Measurements from ENCODE around the gene JPT2. TPM values are rescaled to one million over a fixed set of nuclear protein-coding genes. Genes with fewer than 3 reads are reported as not detected.

JPT2 gene
- total RNA-seq, 1 experiment from 2014 or later: 150 TPM

DNA sequence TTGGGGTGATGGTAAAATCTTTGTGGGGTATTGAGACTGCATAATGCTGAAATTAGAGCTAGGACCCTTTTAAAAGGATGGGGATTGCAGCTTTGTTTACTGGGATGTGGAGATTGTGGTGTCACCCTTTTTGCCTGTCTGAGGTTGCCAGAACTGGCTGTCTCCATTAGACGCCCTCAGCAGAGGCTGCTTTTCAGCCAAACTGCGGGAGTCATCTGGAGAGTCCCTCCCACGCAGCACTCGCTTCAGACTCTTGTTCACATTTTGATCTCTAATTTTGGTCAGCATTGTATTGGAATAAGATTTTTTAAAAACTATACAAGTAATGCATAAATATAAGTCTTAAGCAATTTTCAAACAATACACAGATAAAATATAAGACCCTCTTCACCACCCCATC, 27.9 kb upstream of the JPT2 start (continued):
- TF ChIP-seq, protein P1, sequence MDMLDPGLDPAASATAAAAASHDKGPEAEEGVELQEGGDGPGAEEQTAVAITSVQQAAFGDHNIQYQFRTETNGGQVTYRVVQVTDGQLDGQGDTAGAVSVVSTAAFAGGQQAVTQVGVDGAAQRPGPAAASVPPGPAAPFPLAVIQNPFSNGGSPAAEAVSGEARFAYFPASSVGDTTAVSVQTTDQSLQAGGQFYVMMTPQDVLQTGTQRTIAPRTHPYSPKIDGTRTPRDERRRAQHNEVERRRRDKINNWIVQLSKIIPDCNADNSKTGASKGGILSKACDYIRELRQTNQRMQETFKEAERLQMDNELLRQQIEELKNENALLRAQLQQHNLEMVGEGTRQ (CRISPR knock-in tag; IDR thresholded peaks at IDR 0.05): no peak
- TF ChIP-seq TP53 (CRISPR knock-in tag; IDR thresholded peaks at IDR 0.05) (no peak), NR2C2 (CRISPR knock-in tag; IDR thresholded peaks at IDR 0.05) (no peak), PRRX2 (CRISPR knock-in tag; IDR thresholded peaks at IDR 0.05) (no peak)
- TF ChIP-seq, protein P2, sequence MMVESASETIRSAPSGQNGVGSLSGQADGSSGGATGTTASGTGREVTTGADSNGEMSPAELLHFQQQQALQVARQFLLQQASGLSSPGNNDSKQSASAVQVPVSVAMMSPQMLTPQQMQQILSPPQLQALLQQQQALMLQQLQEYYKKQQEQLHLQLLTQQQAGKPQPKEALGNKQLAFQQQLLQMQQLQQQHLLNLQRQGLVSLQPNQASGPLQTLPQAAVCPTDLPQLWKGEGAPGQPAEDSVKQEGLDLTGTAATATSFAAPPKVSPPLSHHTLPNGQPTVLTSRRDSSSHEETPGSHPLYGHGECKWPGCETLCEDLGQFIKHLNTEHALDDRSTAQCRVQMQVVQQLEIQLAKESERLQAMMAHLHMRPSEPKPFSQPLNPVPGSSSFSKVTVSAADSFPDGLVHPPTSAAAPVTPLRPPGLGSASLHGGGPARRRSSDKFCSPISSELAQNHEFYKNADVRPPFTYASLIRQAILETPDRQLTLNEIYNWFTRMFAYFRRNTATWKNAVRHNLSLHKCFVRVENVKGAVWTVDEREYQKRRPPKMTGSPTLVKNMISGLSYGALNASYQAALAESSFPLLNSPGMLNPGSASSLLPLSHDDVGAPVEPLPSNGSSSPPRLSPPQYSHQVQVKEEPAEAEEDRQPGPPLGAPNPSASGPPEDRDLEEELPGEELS (CRISPR knock-in tag; IDR thresholded peaks at IDR 0.05): no peak

DNA sequence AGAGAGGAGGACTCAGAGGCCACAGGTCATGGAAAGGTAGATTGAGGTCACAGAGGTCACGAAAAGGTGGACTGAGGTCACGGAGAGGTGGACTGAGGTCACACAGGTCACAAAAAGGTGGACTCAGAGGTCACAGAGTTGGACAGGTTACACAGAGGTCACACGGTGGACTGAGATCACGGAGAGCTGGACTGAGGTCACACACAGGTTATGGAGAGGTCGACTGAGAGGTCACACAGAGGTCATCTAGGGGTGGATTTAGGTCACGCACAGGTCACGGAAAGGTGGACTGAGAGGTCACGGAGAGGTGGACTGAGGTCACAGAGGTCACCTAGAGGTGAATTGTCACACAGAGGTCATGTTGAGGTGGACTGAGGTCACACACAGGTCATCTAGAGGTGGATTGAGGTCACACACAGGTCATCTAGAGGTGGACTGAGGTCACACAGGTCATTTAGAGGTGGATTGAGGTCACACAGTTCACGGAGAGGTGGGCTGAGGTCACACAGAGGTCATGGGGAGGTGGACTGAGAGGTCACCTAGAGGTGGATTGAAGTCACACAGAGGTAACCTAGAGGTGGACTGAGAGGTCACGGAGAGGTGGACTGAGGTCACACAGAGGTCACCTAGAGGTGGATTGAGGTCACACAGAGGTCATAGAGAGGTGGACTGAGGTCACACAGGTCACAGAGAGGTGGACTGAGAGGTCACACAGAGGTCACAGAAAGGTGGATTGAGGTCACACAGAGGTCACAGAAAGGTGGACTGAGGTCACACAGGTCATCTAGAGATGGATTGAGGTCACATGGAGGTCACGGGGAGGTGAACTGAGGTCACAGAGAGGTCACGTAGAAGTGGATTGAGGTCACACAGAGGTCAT, 26.7 kb upstream of the JPT2 start:
- H3K4me1 Mint-ChIP-seq: no peaks in the 10 kb centered on the region
- H3K4me3 Mint-ChIP-seq: no peak overlapping the region
- no peaks in the 10 kb centered on the region; the same call in 1 of the 2 replicates for H3K9me3 Mint-ChIP-seq
- CTCF ChIA-PET: no interaction called here
- ATAC-seq (no peak), DNase-seq (ENCODE audit: low spot score) (no peak)
- H3K27ac Mint-ChIP-seq: peak overlapping the region; percentile 42; the same call in 1 of the 2 replicates
- peaks cover 51% of the 10 kb centered on the region for H3K36me3 Mint-ChIP-seq
- H3K27me3 Mint-ChIP-seq (ENCODE audit: low read depth): no peaks in the 10 kb centered on the region
- POLR2A ChIA-PET: no interaction called here
- TF ChIP-seq NFE2L1 (CRISPR knock-in tag; IDR thresholded peaks at IDR 0.05): no peak
- TF ChIP-seq ZNF423 (CRISPR knock-in tag; IDR thresholded peaks at IDR 0.05): no peak
- TF ChIP-seq, protein P3, sequence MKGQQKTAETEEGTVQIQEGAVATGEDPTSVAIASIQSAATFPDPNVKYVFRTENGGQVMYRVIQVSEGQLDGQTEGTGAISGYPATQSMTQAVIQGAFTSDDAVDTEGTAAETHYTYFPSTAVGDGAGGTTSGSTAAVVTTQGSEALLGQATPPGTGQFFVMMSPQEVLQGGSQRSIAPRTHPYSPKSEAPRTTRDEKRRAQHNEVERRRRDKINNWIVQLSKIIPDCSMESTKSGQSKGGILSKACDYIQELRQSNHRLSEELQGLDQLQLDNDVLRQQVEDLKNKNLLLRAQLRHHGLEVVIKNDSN (CRISPR knock-in tag; IDR thresholded peaks at IDR 0.05): no peak
- TF ChIP-seq ZNF232 (CRISPR knock-in tag; IDR thresholded peaks at IDR 0.05): no peak
- TF ChIP-seq, protein P4, sequence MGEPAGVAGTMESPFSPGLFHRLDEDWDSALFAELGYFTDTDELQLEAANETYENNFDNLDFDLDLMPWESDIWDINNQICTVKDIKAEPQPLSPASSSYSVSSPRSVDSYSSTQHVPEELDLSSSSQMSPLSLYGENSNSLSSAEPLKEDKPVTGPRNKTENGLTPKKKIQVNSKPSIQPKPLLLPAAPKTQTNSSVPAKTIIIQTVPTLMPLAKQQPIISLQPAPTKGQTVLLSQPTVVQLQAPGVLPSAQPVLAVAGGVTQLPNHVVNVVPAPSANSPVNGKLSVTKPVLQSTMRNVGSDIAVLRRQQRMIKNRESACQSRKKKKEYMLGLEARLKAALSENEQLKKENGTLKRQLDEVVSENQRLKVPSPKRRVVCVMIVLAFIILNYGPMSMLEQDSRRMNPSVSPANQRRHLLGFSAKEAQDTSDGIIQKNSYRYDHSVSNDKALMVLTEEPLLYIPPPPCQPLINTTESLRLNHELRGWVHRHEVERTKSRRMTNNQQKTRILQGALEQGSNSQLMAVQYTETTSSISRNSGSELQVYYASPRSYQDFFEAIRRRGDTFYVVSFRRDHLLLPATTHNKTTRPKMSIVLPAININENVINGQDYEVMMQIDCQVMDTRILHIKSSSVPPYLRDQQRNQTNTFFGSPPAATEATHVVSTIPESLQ (CRISPR knock-in tag; IDR thresholded peaks at IDR 0.05): no peak

DNA sequence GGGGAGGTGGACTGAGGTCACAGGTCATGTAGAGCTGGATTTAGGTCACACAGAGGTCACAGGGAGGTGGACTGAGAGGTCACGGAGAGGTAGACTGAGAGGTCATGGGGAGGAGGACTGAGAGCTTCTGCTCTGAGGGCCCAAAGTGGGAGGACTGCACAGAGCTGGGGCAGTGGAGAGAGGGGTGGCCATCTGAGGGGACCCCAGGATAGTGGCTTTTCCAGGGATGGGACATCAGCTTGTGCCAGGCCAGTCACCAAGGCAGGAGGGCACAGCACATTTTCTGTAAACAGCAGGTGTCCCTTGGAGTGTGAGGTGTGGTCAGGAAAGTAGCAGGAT, 26.1 kb upstream of the JPT2 start:
- no peak overlapping the region for H3K27ac Mint-ChIP-seq
- TF ChIP-seq, protein P5, sequence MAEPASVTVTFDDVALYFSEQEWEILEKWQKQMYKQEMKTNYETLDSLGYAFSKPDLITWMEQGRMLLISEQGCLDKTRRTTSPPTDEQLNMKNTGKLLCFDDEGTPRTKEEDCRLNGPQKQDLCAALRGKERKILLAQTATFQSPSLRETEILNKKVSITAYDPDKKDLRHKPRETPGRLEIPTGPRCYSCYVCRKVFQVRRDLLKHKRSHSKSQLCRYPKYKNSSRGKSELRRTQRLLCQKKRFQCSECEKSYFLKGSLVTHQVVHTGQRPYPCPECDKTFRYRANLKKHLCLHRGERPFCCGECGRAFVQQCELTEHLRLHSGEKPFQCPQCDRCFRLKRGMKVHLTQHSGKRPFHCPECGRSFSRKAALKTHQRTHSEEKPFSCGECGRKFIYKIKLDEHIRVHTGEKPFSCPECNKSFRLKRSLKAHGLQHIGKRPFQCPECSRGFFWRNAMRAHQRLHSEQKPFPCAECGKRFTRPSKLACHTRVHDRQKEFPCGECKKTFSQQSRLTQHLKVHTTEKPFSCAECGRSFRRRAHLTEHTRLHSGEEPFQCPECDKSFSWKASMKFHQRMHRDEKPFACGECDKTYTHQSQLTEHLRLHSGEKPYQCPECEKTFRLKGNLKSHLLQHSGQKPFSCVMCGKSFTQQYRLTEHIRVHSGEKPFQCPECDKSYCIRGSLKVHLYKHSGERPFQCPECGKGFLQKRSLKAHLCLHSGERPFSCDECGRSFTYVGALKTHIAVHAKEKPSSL (CRISPR knock-in tag; conservative IDR thresholded peaks at IDR 0.05): no peak
- TF ChIP-seq ZNF396 (CRISPR knock-in tag; IDR thresholded peaks at IDR 0.05; ENCODE audit: borderline replicate concordance) (no peak), ZNF416 (CRISPR knock-in tag; IDR thresholded peaks at IDR 0.05) (no peak), ETV6 (CRISPR knock-in tag; IDR thresholded peaks at IDR 0.05) (no peak)
- TF ChIP-seq, protein P3 (CRISPR knock-in tag; IDR thresholded peaks at IDR 0.05): no peak
- TF ChIP-seq, protein P6, sequence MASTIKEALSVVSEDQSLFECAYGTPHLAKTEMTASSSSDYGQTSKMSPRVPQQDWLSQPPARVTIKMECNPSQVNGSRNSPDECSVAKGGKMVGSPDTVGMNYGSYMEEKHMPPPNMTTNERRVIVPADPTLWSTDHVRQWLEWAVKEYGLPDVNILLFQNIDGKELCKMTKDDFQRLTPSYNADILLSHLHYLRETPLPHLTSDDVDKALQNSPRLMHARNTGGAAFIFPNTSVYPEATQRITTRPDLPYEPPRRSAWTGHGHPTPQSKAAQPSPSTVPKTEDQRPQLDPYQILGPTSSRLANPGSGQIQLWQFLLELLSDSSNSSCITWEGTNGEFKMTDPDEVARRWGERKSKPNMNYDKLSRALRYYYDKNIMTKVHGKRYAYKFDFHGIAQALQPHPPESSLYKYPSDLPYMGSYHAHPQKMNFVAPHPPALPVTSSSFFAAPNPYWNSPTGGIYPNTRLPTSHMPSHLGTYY (CRISPR knock-in tag; IDR thresholded peaks at IDR 0.05): no peak
- TF ChIP-seq, protein P7, sequence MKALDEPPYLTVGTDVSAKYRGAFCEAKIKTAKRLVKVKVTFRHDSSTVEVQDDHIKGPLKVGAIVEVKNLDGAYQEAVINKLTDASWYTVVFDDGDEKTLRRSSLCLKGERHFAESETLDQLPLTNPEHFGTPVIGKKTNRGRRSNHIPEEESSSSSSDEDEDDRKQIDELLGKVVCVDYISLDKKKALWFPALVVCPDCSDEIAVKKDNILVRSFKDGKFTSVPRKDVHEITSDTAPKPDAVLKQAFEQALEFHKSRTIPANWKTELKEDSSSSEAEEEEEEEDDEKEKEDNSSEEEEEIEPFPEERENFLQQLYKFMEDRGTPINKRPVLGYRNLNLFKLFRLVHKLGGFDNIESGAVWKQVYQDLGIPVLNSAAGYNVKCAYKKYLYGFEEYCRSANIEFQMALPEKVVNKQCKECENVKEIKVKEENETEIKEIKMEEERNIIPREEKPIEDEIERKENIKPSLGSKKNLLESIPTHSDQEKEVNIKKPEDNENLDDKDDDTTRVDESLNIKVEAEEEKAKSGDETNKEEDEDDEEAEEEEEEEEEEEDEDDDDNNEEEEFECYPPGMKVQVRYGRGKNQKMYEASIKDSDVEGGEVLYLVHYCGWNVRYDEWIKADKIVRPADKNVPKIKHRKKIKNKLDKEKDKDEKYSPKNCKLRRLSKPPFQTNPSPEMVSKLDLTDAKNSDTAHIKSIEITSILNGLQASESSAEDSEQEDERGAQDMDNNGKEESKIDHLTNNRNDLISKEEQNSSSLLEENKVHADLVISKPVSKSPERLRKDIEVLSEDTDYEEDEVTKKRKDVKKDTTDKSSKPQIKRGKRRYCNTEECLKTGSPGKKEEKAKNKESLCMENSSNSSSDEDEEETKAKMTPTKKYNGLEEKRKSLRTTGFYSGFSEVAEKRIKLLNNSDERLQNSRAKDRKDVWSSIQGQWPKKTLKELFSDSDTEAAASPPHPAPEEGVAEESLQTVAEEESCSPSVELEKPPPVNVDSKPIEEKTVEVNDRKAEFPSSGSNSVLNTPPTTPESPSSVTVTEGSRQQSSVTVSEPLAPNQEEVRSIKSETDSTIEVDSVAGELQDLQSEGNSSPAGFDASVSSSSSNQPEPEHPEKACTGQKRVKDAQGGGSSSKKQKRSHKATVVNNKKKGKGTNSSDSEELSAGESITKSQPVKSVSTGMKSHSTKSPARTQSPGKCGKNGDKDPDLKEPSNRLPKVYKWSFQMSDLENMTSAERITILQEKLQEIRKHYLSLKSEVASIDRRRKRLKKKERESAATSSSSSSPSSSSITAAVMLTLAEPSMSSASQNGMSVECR (CRISPR knock-in tag; IDR thresholded peaks at IDR 0.05; ENCODE audit: borderline replicate concordance): no peak

More for the DNA sequence above, 26.1 kb upstream of the JPT2 start:
- no peak for ATAC-seq
- Mint-ChIP-seq H3K36me3 (peaks cover 51% of the 10 kb centered on the region), H3K27me3 (ENCODE audit: low read depth) (no peaks in the 10 kb centered on the region), H3K9me3 (no peaks in the 10 kb centered on the region; the same call in 1 of the 2 replicates), H3K4me1 (no peaks in the 10 kb centered on the region), H3K4me3 (no peak overlapping the region)
- CTCF ChIA-PET: no interaction called here
- no peak for DNase-seq (ENCODE audit: low spot score)
- POLR2A ChIA-PET: no interaction called here

Measured in WTC11 (cell line).